ENCODE measurements around the gene SELL. TPM values are rescaled to one million over a fixed set of nuclear protein-coding genes. Genes with fewer than 3 reads are reported as not detected.
A peak's percentile ranks its signal among the peaks of the same experiment; 100 is the strongest.
"Not testable (repeated sequence)": the region's sequence is repeated elsewhere in the genome, so short reads cannot be mapped to it uniquely, and the experiment has no call there.

The SELL gene
- polyA plus RNA-seq, 6 donors from 2014 or later = 1,749 to 3,838 (median 2,128) TPM

- peak overlapping the region in 7 of 8 donors; percentile 30 to 91 (median 64) for H3K4me3 Mint-ChIP-seq
- no peaks in the 10 kb centered on the region for H3K27me3 Mint-ChIP-seq
- H3K36me3 Mint-ChIP-seq = no peaks in the 10 kb centered on the region
- H3K4me1 Mint-ChIP-seq = peaks cover 34 to 60% (median 49%) of the 10 kb centered on the region in 3 donors
- peak; percentile 48 for DNase-seq
- H3K9me3 Mint-ChIP-seq = peaks cover 0 to 2% (median 0%) of the 10 kb centered on the region in 7 donors
- ATAC-seq (ENCODE audit: low read depth in 2 of 2) = peak; percentile 80 to 81
- peak overlapping the region in 5 of 6 donors; percentile 81 to 97 (median 96) for H3K27ac Mint-ChIP-seq
Measured at GRCh38 chr1:169680377-169681019, 30.9 kb downstream of the SELL start.

GRCh38 chr1:169679692-169680091 is 31.7 kb downstream of the SELL start:
- H3K36me3 Mint-ChIP-seq = no peaks in the 10 kb centered on the region
- DNase-seq (no peak), ATAC-seq (ENCODE audit: low read depth in 2 of 2) (no peak)
- peaks cover 0 to 2% (median 0%) of the 10 kb centered on the region in 7 donors for H3K9me3 Mint-ChIP-seq
- peak overlapping the region in 3 of 8 donors; percentile 64 to 81 (median 80) for H3K4me3 Mint-ChIP-seq
- no peaks in the 10 kb centered on the region for H3K27me3 Mint-ChIP-seq
- peaks cover 37 to 67% (median 54%) of the 10 kb centered on the region in 3 donors for H3K4me1 Mint-ChIP-seq
- H3K27ac Mint-ChIP-seq = peak overlapping the region in 4 of 6 donors; percentile 81 to 97 (median 90)

DNA sequence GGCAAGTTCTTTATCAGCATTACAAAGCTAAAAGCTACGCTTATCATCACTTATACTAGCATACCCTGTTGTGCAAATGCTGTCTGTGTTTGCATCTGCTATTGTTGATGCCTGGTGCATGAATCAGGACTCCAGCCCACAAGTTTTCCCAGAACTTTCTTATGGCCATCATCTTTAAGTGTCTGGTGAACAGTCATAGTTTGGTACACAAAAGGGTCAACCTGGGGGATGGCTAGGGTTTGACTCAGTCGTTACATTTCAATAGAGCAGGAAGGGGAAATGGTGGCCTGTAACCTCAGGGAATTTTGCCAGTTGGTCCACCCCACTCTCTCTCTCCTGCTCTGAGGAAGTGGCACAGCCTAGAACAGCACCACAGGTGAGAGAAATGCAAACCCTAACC is 35.4 kb downstream of the SELL start:
- H3K4me1 Mint-ChIP-seq = peaks cover 53 to 67% (median 54%) of the 10 kb centered on the region in 3 donors
- ATAC-seq (ENCODE audit: low read depth in 2 of 2) (no peak), DNase-seq (no peak)
- H3K27ac Mint-ChIP-seq = peak overlapping the region in 5 of 6 donors; percentile 69 to 90 (median 82)
- no peaks in the 10 kb centered on the region for H3K36me3 Mint-ChIP-seq
- peaks cover 0 to 14% (median 10%) of the 10 kb centered on the region in 7 donors for H3K9me3 Mint-ChIP-seq
- peak overlapping the region in 6 of 8 donors; percentile 9 to 68 (median 60) for H3K4me3 Mint-ChIP-seq
- H3K27me3 Mint-ChIP-seq = no peaks in the 10 kb centered on the region

DNA sequence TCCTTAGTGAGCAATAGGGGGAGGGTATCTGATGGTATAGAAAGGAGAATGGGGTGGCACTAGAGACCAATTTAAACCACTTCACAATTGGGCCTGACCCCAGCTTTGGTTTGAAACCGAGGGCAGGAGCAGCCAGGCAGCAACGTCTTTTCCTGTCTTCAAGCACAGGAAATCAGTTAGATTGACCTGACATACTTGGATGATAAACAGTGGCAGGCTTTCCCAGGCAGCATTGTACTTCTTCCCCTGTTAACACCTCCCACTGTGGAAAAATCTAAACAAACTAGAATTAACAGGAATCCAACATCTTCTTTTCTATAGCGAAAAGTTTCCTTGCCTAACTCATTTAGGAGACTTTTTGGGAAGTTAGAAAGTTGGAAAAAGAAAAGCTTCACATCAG is 40.6 kb downstream of the SELL start:
- ATAC-seq (ENCODE audit: low read depth in 2 of 2) = no peak
- DNase-seq = no peak
- H3K27me3 Mint-ChIP-seq = no peaks in the 10 kb centered on the region
- no peaks in the 10 kb centered on the region for H3K36me3 Mint-ChIP-seq
- peak overlapping the region in 6 of 8 donors; percentile 67 to 81 (median 78) for H3K4me3 Mint-ChIP-seq
- H3K27ac Mint-ChIP-seq = peak overlapping the region; percentile 65 to 96 (median 91)
- peaks cover 54 to 68% (median 60%) of the 10 kb centered on the region in 3 donors for H3K4me1 Mint-ChIP-seq
- H3K9me3 Mint-ChIP-seq = peaks cover 0 to 17% (median 12%) of the 10 kb centered on the region in 7 donors

- Mint-ChIP-seq H3K27ac (peak overlapping the region; percentile 65 to 95 (median 88)), H3K9me3 (peaks cover 0 to 17% (median 12%) of the 10 kb centered on the region in 7 donors), H3K4me1 (peaks cover 48 to 66% (median 54%) of the 10 kb centered on the region in 3 donors), H3K4me3 (peak overlapping the region; percentile 16 to 81 (median 72))
- ATAC-seq (ENCODE audit: low read depth in 2 of 2); DNase-seq; H3K27me3 Mint-ChIP-seq; H3K36me3 Mint-ChIP-seq: not testable (repeated sequence)
Measured at GRCh38 chr1:169670244-169670643, 41.2 kb downstream of the SELL start.

- not testable (repeated sequence) for H3K27me3 Mint-ChIP-seq, H3K36me3 Mint-ChIP-seq, DNase-seq
- H3K4me1 Mint-ChIP-seq = peaks cover 50 to 86% (median 54%) of the 10 kb centered on the region in 3 donors
- H3K4me3 Mint-ChIP-seq = peak overlapping the region; percentile 25 to 90 (median 74)
- ATAC-seq (ENCODE audit: low read depth in 2 of 2) = peak in 1 of 2 donors; percentile 14
- peak overlapping the region; percentile 79 to 98 (median 87) for H3K27ac Mint-ChIP-seq
- peaks cover 0 to 11% (median 7%) of the 10 kb centered on the region in 7 donors for H3K9me3 Mint-ChIP-seq
Measured at GRCh38 chr1:169667699-169668596, 43.5 kb downstream of the SELL start.

- Mint-ChIP-seq H3K27ac (peak overlapping the region; percentile 22 to 98 (median 87)), H3K4me3 (peak overlapping the region; percentile 25 to 90 (median 74)), H3K4me1 (peaks cover 46 to 89% (median 54%) of the 10 kb centered on the region in 3 donors)
- not testable (repeated sequence) for H3K36me3 Mint-ChIP-seq, H3K9me3 Mint-ChIP-seq, H3K27me3 Mint-ChIP-seq
- DNase-seq (peak; percentile 56), ATAC-seq (ENCODE audit: low read depth in 2 of 2) (peak; percentile 90 to 96)
Measured at GRCh38 chr1:169667227-169667639, 44.2 kb downstream of the SELL start.

- Mint-ChIP-seq H3K27ac (peak overlapping the region in 2 of 6 donors; percentile 75 to 82), H3K4me1 (peaks cover 43 to 86% (median 55%) of the 10 kb centered on the region in 3 donors), H3K9me3 (peaks cover under 1 to 25% (median 12%) of the 10 kb centered on the region in 7 donors), H3K4me3 (peak overlapping the region; percentile 48 to 89 (median 74))
- not testable (repeated sequence) for H3K27me3 Mint-ChIP-seq; DNase-seq; ATAC-seq (ENCODE audit: low read depth in 2 of 2); H3K36me3 Mint-ChIP-seq
Measured at GRCh38 chr1:169662680-169663079, 48.7 kb downstream of the SELL start.

DNA sequence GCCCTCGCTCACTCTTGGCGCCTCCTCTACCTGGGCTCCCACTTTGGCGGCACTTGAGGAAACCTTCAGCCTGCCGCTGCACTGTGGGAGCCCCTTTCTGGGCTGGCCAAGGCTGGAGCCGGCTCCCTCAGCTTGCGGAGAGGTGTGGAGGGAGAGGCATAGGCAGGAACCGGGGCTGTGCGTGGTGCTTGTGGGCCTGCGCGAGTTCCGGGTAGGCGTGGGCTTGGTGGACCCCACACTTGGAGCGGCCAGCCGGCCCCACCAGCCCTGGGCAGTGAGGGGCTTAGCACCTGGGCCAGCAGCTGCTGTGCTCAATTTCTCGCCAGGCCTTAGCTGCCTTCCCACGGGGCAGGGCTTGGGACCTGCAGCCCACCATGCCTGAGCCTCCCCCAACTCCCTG is 50.4 kb downstream of the SELL start:
- H3K4me1 Mint-ChIP-seq = peaks cover 40 to 88% (median 56%) of the 10 kb centered on the region in 3 donors
- peak overlapping the region in 2 of 8 donors; percentile 77 to 81 for H3K4me3 Mint-ChIP-seq
- not testable (repeated sequence) for H3K36me3 Mint-ChIP-seq; H3K27me3 Mint-ChIP-seq; ATAC-seq (ENCODE audit: low read depth in 2 of 2); DNase-seq
- H3K27ac Mint-ChIP-seq = peak overlapping the region in 1 of 6 donors; percentile 90
- peaks cover 6 to 35% (median 17%) of the 10 kb centered on the region in 7 donors for H3K9me3 Mint-ChIP-seq

- H3K36me3 Mint-ChIP-seq; H3K27me3 Mint-ChIP-seq; ATAC-seq (ENCODE audit: low read depth in 2 of 2); DNase-seq: not testable (repeated sequence)
- H3K4me1 Mint-ChIP-seq = peaks cover 52 to 84% (median 74%) of the 10 kb centered on the region in 3 donors
- peaks cover 6 to 40% (median 17%) of the 10 kb centered on the region in 7 donors for H3K9me3 Mint-ChIP-seq
- H3K4me3 Mint-ChIP-seq = peak overlapping the region in 7 of 8 donors; percentile 18 to 87 (median 72)
- peak overlapping the region; percentile 5 to 91 (median 56) for H3K27ac Mint-ChIP-seq
Measured at GRCh38 chr1:169658777-169659176, 52.6 kb downstream of the SELL start.

DNA sequence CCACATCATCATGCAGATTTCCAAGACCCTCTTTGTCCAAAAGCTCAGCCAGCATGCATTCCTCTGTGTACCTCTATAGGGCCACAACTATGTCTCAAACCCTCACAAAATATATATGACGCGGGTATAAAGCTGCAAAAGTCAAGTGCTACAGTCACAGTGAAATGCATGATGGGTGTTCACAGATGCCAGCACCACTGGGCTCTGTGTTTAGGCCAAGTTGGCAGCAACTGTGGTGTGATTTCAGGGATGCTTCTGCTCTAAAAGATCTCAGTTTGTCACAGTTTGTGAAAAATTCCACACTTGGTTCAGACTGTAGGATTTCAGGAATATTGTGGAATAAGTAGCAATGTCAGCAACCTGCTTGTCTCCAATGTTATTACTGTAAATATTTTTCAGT is 57.5 kb downstream of the SELL start:
- H3K36me3 Mint-ChIP-seq = peaks cover 2 to 5% of the 10 kb centered on the region in 2 donors
- H3K27ac Mint-ChIP-seq = peak overlapping the region in 2 of 6 donors; percentile 11 to 90
- no peak for DNase-seq
- peaks cover 44 to 48% (median 48%) of the 10 kb centered on the region in 3 donors for H3K4me1 Mint-ChIP-seq
- no peak overlapping the region for H3K4me3 Mint-ChIP-seq
- no peak for ATAC-seq (ENCODE audit: low read depth in 2 of 2)
- H3K27me3 Mint-ChIP-seq = no peaks in the 10 kb centered on the region
- peaks cover 4 to 24% (median 15%) of the 10 kb centered on the region in 7 donors for H3K9me3 Mint-ChIP-seq

DNA sequence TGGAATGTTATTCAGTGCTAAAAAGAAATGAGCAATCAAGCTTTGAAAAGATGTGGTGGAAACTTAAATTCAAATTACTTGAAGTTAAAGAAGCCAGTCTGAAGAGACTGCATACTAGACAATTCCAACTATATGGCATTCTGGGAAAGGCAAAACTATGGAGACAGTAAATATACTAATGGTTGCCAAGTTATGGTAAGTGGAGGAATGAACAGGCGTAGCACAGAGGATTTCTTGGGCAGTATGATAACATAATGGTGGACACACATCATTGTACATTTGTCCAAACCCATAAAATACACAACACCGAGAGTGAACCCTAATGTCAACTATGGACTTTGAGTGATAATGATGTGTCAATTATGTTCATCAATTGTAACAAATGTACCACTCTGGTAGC is 60.4 kb downstream of the SELL start:
- ATAC-seq (ENCODE audit: low read depth in 2 of 2) = no peak
- Mint-ChIP-seq H3K27me3 (no peaks in the 10 kb centered on the region), H3K9me3 (peaks cover 0 to 9% (median 0%) of the 10 kb centered on the region in 7 donors), H3K36me3 (no peaks in the 10 kb centered on the region), H3K4me3 (no peak overlapping the region), H3K4me1 (peaks cover 32 to 36% (median 35%) of the 10 kb centered on the region in 3 donors), H3K27ac (no peak overlapping the region)
- no peak for DNase-seq

DNA sequence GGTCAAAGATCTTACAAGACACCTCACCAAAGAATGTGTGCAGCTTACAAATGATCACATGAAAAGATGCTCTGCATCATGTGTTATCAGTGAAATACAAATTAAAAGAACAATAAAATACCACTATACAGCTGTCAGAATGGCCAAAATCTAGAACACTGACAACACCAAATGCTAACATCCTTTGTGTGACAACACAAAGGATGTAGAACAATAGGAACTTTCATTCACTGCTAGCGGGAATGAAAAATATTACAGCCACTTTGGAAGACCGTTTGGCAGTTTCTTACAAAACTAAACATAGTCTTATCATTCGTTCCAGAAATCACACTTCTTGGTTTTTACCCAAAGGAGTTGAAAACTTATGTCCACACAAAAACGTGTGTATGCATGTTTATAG is 60.9 kb downstream of the SELL start:
- peaks cover 0 to 9% (median 0%) of the 10 kb centered on the region in 7 donors for H3K9me3 Mint-ChIP-seq
- DNase-seq (no peak), ATAC-seq (ENCODE audit: low read depth in 2 of 2) (no peak)
- no peaks in the 10 kb centered on the region for H3K27me3 Mint-ChIP-seq
- H3K4me1 Mint-ChIP-seq = peaks cover 27 to 31% (median 31%) of the 10 kb centered on the region in 3 donors
- H3K4me3 Mint-ChIP-seq = no peak overlapping the region
- no peak overlapping the region for H3K27ac Mint-ChIP-seq
- H3K36me3 Mint-ChIP-seq = no peaks in the 10 kb centered on the region

All from naive B cell (primary cell).